Measurements from ENCODE around the gene RTP5.

The RTP5 gene

GRCh38 chr2:241850544-241851324, 18.8 kb upstream of the RTP5 start:
- Histone ChIP-seq H3K36me3 (replicated peaks) (no peaks in the 10 kb centered on the region), H3K27ac (no peak overlapping the region), H3K27me3 (replicated peaks) (peaks cover 2% of the 10 kb centered on the region), H3K4me3 (ENCODE audit: low read depth, low read length) (no peak overlapping the region)
- in situ Hi-C loops (cut with HindIII; ENCODE audit: low pct_ligation_motif_present, low sequenced_read_pairs), result no loop called here
- DNase-seq, result no peak
- TF ChIP-seq CTCF (IDR thresholded peaks at IDR 0.05; ENCODE audit: low read depth, low read length, missing control alignments), result no peak

- Histone ChIP-seq H3K4me3 (ENCODE audit: low read depth, low read length) (no peak overlapping the region), H3K27ac (no peak overlapping the region), H3K27me3 (replicated peaks) (no peaks in the 10 kb centered on the region), H3K36me3 (replicated peaks) (no peaks in the 10 kb centered on the region)
- no peak for TF ChIP-seq CTCF (IDR thresholded peaks at IDR 0.05; ENCODE audit: low read depth, low read length, missing control alignments)
- in situ Hi-C loops (cut with HindIII; ENCODE audit: low pct_ligation_motif_present, low sequenced_read_pairs), result no loop called here
- DNase-seq, result no peak
Observed at GRCh38 chr2:241851325-241852115, 18.0 kb upstream of the RTP5 start.

- Histone ChIP-seq H3K27ac (no peak overlapping the region), H3K36me3 (replicated peaks) (no peaks in the 10 kb centered on the region), H3K4me3 (ENCODE audit: low read depth, low read length) (no peak overlapping the region), H3K27me3 (replicated peaks) (no peaks in the 10 kb centered on the region)
- no peak for DNase-seq
- in situ Hi-C loops (cut with HindIII; ENCODE audit: low pct_ligation_motif_present, low sequenced_read_pairs), result no loop called here
- TF ChIP-seq CTCF (IDR thresholded peaks at IDR 0.05; ENCODE audit: low read depth, low read length, missing control alignments), result no peak
Observed at GRCh38 chr2:241852116-241852980, 17.2 kb upstream of the RTP5 start.

- in situ Hi-C loops (cut with HindIII; ENCODE audit: low pct_ligation_motif_present, low sequenced_read_pairs), result no loop called here
- no peaks in the 10 kb centered on the region for H3K36me3 ChIP-seq (replicated peaks)
- no peaks in the 10 kb centered on the region for H3K27me3 ChIP-seq (replicated peaks)
- no peak for DNase-seq
- no peak overlapping the region for H3K27ac ChIP-seq
- H3K4me3 ChIP-seq (ENCODE audit: low read depth, low read length), result no peak overlapping the region
- TF ChIP-seq CTCF (IDR thresholded peaks at IDR 0.05; ENCODE audit: low read depth, low read length, missing control alignments), result no peak
Observed at GRCh38 chr2:241852981-241853631, 16.4 kb upstream of the RTP5 start.

GRCh38 chr2:241853651-241854341, 15.7 kb upstream of the RTP5 start:
- no peak for TF ChIP-seq CTCF (IDR thresholded peaks at IDR 0.05; ENCODE audit: low read depth, low read length, missing control alignments)
- in situ Hi-C loops (cut with HindIII; ENCODE audit: low pct_ligation_motif_present, low sequenced_read_pairs), result no loop called here
- Histone ChIP-seq H3K36me3 (replicated peaks) (no peaks in the 10 kb centered on the region), H3K27ac (no peak overlapping the region), H3K4me3 (ENCODE audit: low read depth, low read length) (no peak overlapping the region), H3K27me3 (replicated peaks) (no peaks in the 10 kb centered on the region)
- DNase-seq, result peak; percentile 43

Data from brain microvascular endothelial cell (primary cell).